GM12878 (cell line): ENCODE data around the gene ICOSLG.
"Not testable (repeated sequence)": the region's sequence is repeated elsewhere in the genome, so short reads cannot be mapped to it uniquely, and the experiment has no call there.

Source experiments
- CBX5 ChIP-seq: sonication (generic); IDR thresholded peaks from 2 replicates; pipeline ENCODE4 v1.6.1; 2016; ENCODE audit warnings: low read depth, moderate library complexity, mild to moderate bottlenecking, inconsistent platforms
- CREB1 ChIP-seq: IDR thresholded peaks from 2 replicates; pipeline ENCODE4 v1.6.1; 2012; ENCODE audit warnings: low read depth, mild to moderate bottlenecking, inconsistent platforms
- POLR2A ChIP-seq: IDR thresholded peaks from 2 replicates; pipeline ENCODE4 v1.6.1; 2011; ENCODE audit warnings: low read depth, mild to moderate bottlenecking, low read length
- POU2F2 ChIP-seq: IDR thresholded peaks from 3 replicates; pipeline ENCODE4 v1.6.1; 2011; ENCODE audit warnings: low read depth, mild to moderate bottlenecking, low read length, borderline replicate concordance
- ZNF274 ChIP-seq: IDR thresholded peaks from one replicate; pipeline ENCODE4 v1.8.0; 2011; ENCODE audit not compliant: insufficient read length, insufficient read depth
- TF ChIP-seq, protein P1 (sequence below), 3 experiments: IDR thresholded peaks in 2 of 3; conservative IDR thresholded peaks in 1 of 3; 2 replicates each; pipeline ENCODE4 v1.5.1; 2011; ENCODE audit warnings: low read depth in 3 of 3, low read length in 3 of 3, mild to moderate bottlenecking in 3 of 3, control low read depth in 2 of 3, moderate library complexity in 2 of 3, inconsistent platforms in 1 of 3, mixed read lengths in 1 of 3; ENCODE audit not compliant: control insufficient read depth in 2 of 3, insufficient read depth in 1 of 3; ENCODE audit errors: extremely low read depth in 1 of 3
- TF ChIP-seq, protein P2 (sequence below): fragments of 450-650 bp; IDR thresholded peaks from 2 replicates; pipeline ENCODE4 v1.6.1; 2016; ENCODE audit warnings: mild to moderate bottlenecking, moderate library complexity, borderline replicate concordance
- TF ChIP-seq, protein P3 (sequence below): IDR thresholded peaks from 2 replicates; pipeline ENCODE4 v1.6.1; 2012; ENCODE audit warnings: low read length, inconsistent platforms
- TF ChIP-seq, protein P4 (sequence below): IDR thresholded peaks from 2 replicates; pipeline ENCODE4 v1.6.1; 2012; ENCODE audit warnings: improper control_type of control experiment, low read depth, low read length; ENCODE audit not compliant: insufficient replicate concordance
- TF ChIP-seq, protein P5 (sequence below): IDR thresholded peaks from 2 replicates; pipeline ENCODE4 v1.6.1; 2012; ENCODE audit warnings: mild to moderate bottlenecking, low read depth, low read length

DNA sequence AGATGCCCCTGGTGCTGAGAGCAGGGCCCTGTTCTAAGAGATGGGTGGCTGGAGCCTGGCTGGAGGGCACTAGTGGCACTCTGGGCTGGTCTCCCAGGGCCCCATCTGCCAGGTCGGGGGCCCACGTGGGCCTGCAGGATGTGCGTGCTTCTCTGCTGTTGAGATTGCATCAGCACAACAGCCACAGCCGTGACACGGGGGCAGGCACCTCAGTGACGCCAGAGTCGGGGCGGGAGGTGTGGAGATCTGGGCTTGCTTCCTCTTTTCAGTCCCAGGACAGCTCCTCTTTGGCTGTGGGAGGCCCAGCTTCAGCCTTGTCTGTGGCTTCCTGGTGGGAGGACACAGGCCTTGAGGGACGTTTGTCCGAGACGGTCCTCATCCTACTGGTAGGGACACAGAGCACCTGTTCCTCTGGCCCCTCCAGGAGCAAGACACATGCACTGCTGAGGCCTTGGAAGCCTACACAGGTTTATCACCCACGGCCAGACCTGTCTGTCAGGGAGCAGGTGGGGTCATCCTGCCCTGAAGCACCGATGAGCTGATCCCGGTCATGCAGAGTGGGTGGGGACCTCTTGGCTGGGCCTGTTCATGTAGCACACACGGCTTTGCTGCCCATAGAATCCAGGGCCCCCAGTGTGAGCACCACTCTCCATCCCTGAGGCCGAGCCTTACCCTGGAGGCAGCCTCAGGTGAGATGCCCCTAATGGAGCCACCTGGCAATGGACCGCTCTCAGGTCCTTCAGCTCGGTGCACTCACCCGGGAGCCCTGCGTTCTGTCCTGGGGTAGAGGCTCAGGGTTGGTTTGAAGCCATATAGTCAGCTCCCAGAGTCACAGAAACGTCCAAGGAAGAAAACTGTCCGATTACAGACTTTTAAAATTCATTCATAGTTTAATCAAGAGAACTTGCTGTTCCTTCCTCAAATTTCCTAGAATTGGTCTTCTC, 44.3 kb downstream of the ICOSLG start:
- TF ChIP-seq, protein P1, sequence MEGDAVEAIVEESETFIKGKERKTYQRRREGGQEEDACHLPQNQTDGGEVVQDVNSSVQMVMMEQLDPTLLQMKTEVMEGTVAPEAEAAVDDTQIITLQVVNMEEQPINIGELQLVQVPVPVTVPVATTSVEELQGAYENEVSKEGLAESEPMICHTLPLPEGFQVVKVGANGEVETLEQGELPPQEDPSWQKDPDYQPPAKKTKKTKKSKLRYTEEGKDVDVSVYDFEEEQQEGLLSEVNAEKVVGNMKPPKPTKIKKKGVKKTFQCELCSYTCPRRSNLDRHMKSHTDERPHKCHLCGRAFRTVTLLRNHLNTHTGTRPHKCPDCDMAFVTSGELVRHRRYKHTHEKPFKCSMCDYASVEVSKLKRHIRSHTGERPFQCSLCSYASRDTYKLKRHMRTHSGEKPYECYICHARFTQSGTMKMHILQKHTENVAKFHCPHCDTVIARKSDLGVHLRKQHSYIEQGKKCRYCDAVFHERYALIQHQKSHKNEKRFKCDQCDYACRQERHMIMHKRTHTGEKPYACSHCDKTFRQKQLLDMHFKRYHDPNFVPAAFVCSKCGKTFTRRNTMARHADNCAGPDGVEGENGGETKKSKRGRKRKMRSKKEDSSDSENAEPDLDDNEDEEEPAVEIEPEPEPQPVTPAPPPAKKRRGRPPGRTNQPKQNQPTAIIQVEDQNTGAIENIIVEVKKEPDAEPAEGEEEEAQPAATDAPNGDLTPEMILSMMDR (IDR thresholded peaks at IDR 0.05 in 2 of 3, conservative IDR thresholded peaks at IDR 0.05 in 1 of 3; ENCODE audit: control insufficient read depth in 2 of 3, extremely low read depth in 1 of 3, insufficient read depth in 1 of 3, low read depth in 3 of 3, low read length in 3 of 3), result not testable (repeated sequence)
- not testable (repeated sequence) for TF ChIP-seq POU2F2, POLR2A, ZNF274, CBX5
- TF ChIP-seq, protein P2, sequence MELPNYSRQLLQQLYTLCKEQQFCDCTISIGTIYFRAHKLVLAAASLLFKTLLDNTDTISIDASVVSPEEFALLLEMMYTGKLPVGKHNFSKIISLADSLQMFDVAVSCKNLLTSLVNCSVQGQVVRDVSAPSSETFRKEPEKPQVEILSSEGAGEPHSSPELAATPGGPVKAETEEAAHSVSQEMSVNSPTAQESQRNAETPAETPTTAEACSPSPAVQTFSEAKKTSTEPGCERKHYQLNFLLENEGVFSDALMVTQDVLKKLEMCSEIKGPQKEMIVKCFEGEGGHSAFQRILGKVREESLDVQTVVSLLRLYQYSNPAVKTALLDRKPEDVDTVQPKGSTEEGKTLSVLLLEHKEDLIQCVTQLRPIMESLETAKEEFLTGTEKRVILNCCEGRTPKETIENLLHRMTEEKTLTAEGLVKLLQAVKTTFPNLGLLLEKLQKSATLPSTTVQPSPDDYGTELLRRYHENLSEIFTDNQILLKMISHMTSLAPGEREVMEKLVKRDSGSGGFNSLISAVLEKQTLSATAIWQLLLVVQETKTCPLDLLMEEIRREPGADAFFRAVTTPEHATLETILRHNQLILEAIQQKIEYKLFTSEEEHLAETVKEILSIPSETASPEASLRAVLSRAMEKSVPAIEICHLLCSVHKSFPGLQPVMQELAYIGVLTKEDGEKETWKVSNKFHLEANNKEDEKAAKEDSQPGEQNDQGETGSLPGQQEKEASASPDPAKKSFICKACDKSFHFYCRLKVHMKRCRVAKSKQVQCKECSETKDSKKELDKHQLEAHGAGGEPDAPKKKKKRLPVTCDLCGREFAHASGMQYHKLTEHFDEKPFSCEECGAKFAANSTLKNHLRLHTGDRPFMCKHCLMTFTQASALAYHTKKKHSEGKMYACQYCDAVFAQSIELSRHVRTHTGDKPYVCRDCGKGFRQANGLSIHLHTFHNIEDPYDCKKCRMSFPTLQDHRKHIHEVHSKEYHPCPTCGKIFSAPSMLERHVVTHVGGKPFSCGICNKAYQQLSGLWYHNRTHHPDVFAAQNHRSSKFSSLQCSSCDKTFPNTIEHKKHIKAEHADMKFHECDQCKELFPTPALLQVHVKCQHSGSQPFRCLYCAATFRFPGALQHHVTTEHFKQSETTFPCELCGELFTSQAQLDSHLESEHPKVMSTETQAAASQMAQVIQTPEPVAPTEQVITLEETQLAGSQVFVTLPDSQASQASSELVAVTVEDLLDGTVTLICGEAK, result not testable (repeated sequence)
- TF ChIP-seq, protein P3, sequence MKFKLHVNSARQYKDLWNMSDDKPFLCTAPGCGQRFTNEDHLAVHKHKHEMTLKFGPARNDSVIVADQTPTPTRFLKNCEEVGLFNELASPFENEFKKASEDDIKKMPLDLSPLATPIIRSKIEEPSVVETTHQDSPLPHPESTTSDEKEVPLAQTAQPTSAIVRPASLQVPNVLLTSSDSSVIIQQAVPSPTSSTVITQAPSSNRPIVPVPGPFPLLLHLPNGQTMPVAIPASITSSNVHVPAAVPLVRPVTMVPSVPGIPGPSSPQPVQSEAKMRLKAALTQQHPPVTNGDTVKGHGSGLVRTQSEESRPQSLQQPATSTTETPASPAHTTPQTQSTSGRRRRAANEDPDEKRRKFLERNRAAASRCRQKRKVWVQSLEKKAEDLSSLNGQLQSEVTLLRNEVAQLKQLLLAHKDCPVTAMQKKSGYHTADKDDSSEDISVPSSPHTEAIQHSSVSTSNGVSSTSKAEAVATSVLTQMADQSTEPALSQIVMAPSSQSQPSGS, result not testable (repeated sequence)
- TF ChIP-seq, protein P4, sequence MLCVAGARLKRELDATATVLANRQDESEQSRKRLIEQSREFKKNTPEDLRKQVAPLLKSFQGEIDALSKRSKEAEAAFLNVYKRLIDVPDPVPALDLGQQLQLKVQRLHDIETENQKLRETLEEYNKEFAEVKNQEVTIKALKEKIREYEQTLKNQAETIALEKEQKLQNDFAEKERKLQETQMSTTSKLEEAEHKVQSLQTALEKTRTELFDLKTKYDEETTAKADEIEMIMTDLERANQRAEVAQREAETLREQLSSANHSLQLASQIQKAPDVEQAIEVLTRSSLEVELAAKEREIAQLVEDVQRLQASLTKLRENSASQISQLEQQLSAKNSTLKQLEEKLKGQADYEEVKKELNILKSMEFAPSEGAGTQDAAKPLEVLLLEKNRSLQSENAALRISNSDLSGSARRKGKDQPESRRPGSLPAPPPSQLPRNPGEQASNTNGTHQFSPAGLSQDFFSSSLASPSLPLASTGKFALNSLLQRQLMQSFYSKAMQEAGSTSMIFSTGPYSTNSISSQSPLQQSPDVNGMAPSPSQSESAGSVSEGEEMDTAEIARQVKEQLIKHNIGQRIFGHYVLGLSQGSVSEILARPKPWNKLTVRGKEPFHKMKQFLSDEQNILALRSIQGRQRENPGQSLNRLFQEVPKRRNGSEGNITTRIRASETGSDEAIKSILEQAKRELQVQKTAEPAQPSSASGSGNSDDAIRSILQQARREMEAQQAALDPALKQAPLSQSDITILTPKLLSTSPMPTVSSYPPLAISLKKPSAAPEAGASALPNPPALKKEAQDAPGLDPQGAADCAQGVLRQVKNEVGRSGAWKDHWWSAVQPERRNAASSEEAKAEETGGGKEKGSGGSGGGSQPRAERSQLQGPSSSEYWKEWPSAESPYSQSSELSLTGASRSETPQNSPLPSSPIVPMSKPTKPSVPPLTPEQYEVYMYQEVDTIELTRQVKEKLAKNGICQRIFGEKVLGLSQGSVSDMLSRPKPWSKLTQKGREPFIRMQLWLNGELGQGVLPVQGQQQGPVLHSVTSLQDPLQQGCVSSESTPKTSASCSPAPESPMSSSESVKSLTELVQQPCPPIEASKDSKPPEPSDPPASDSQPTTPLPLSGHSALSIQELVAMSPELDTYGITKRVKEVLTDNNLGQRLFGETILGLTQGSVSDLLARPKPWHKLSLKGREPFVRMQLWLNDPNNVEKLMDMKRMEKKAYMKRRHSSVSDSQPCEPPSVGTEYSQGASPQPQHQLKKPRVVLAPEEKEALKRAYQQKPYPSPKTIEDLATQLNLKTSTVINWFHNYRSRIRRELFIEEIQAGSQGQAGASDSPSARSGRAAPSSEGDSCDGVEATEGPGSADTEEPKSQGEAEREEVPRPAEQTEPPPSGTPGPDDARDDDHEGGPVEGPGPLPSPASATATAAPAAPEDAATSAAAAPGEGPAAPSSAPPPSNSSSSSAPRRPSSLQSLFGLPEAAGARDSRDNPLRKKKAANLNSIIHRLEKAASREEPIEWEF, result not testable (repeated sequence)
- peak; percentile 78 for TF ChIP-seq CREB1
- TF ChIP-seq, protein P5, sequence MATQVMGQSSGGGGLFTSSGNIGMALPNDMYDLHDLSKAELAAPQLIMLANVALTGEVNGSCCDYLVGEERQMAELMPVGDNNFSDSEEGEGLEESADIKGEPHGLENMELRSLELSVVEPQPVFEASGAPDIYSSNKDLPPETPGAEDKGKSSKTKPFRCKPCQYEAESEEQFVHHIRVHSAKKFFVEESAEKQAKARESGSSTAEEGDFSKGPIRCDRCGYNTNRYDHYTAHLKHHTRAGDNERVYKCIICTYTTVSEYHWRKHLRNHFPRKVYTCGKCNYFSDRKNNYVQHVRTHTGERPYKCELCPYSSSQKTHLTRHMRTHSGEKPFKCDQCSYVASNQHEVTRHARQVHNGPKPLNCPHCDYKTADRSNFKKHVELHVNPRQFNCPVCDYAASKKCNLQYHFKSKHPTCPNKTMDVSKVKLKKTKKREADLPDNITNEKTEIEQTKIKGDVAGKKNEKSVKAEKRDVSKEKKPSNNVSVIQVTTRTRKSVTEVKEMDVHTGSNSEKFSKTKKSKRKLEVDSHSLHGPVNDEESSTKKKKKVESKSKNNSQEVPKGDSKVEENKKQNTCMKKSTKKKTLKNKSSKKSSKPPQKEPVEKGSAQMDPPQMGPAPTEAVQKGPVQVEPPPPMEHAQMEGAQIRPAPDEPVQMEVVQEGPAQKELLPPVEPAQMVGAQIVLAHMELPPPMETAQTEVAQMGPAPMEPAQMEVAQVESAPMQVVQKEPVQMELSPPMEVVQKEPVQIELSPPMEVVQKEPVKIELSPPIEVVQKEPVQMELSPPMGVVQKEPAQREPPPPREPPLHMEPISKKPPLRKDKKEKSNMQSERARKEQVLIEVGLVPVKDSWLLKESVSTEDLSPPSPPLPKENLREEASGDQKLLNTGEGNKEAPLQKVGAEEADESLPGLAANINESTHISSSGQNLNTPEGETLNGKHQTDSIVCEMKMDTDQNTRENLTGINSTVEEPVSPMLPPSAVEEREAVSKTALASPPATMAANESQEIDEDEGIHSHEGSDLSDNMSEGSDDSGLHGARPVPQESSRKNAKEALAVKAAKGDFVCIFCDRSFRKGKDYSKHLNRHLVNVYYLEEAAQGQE, result not testable (repeated sequence)
